NCI-H1105 treated with DMSO at 0.1 percent for 48 hours (cell line): ENCODE data around the gene RGS8.
"Not testable (repeated sequence)": the region's sequence is repeated elsewhere in the genome, so short reads cannot be mapped to it uniquely, and the experiment has no call there.

Experiments used
- DNase-seq: peaks from one replicate; lab custom pipeline; 2025; lab: John Stamatoyannopoulos, UW

The RGS8 gene

GRCh38 chr1:182702826-182703524, 18.6 kb upstream of the RGS8 start:
- peak; percentile 90 for DNase-seq

GRCh38 chr1:182700351-182700709, 15.9 kb upstream of the RGS8 start:
- no peak for DNase-seq

GRCh38 chr1:182699393-182700350, 15.3 kb upstream of the RGS8 start:
- no peak for DNase-seq

GRCh38 chr1:182698971-182699370, 14.6 kb upstream of the RGS8 start:
- DNase-seq: no peak

- DNase-seq: not testable (repeated sequence)
Observed at GRCh38 chr1:182693139-182693538, 8.8 kb upstream of the RGS8 start.

- no peak for DNase-seq
Observed at GRCh38 chr1:182690886-182691443, 6.6 kb upstream of the RGS8 start.

- no peak for DNase-seq
Observed at GRCh38 chr1:182688436-182689205, 4.2 kb upstream of the RGS8 start.

GRCh38 chr1:182687361-182687760, 3.0 kb upstream of the RGS8 start:
- no peak for DNase-seq

GRCh38 chr1:182686446-182686845, 2.1 kb upstream of the RGS8 start:
- no peak for DNase-seq

GRCh38 chr1:182685215-182685614, 828 bp upstream of the RGS8 start:
- no peak for DNase-seq

- DNase-seq: no peak
Observed at GRCh38 chr1:182682898-182683501, 1.4 kb downstream of the RGS8 start.

GRCh38 chr1:182682406-182682805, 2.0 kb downstream of the RGS8 start:
- DNase-seq: no peak

GRCh38 chr1:182681568-182681912, 2.8 kb downstream of the RGS8 start:
- DNase-seq: no peak

GRCh38 chr1:182680901-182681567, 3.4 kb downstream of the RGS8 start:
- no peak for DNase-seq

GRCh38 chr1:182680408-182680807, 4.0 kb downstream of the RGS8 start:
- DNase-seq: no peak

- no peak for DNase-seq
Observed at GRCh38 chr1:182679684-182680083, 4.7 kb downstream of the RGS8 start.

GRCh38 chr1:182677397-182678098, 6.8 kb downstream of the RGS8 start:
- no peak for DNase-seq

- no peak for DNase-seq
Observed at GRCh38 chr1:182676274-182676673, 8.1 kb downstream of the RGS8 start.

GRCh38 chr1:182674346-182675246, 9.8 kb downstream of the RGS8 start:
- DNase-seq: no peak

- no peak for DNase-seq
Observed at GRCh38 chr1:182672487-182672836, 11.9 kb downstream of the RGS8 start.
